ENCODE results near the gene PTPA.

DNA sequence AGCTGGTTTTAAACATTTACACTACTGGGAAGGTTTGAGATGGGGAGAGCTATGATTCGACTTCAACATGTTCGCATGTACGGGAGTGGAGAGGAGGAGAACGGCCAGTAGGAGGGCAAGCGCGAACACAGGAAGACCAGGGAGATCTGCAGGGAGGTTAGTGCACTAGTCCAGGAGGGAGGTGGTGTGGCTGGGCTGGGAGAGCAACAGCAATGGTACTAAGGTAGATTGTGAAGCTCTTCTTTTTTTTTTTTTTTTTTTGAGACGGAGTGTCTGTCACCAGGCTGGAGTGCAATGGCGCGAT is 50.3 kb downstream of the PTPA start:
- TF ChIP-seq, protein P1, sequence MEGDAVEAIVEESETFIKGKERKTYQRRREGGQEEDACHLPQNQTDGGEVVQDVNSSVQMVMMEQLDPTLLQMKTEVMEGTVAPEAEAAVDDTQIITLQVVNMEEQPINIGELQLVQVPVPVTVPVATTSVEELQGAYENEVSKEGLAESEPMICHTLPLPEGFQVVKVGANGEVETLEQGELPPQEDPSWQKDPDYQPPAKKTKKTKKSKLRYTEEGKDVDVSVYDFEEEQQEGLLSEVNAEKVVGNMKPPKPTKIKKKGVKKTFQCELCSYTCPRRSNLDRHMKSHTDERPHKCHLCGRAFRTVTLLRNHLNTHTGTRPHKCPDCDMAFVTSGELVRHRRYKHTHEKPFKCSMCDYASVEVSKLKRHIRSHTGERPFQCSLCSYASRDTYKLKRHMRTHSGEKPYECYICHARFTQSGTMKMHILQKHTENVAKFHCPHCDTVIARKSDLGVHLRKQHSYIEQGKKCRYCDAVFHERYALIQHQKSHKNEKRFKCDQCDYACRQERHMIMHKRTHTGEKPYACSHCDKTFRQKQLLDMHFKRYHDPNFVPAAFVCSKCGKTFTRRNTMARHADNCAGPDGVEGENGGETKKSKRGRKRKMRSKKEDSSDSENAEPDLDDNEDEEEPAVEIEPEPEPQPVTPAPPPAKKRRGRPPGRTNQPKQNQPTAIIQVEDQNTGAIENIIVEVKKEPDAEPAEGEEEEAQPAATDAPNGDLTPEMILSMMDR (IDR thresholded peaks at IDR 0.05; ENCODE audit: poor library complexity), result no peak
- no peak for TF ChIP-seq EZH2 (IDR thresholded peaks at IDR 0.05; ENCODE audit: borderline replicate concordance)
- TF ChIP-seq EZH2phosphoT487 (IDR thresholded peaks at IDR 0.05; ENCODE audit: low read depth, severe bottlenecking, unreplicated experiment), result no peak

Data from hepatocyte (in vitro differentiated cells).